Endothelial cell of umbilical vein (primary cell): ENCODE measurements around the gene RER1. TPM values are rescaled to one million over a fixed set of nuclear protein-coding genes. Genes with fewer than 3 reads are reported as not detected.

ENCODE experiments used
- BruUV-seq: library from RNA; stranded (reverse); fragments of 400-500 nt; replicated peaks from 2 replicates; lab custom pipeline; 2021; lab: Mats Ljungman, UMichigan
- CTCF ChIA-PET: fragments of 300-600, 350-600 bp; sonication (Branson Sonifier 250); formaldehyde crosslinking; loops from one replicate; lab custom pipeline; 2021; ENCODE audit warnings: antibody characterized with exemption, inconsistent platforms; lab: Charles Lee
- POLR2A ChIA-PET: fragments of 300-600, 350-600 bp; sonication (Branson Sonifier 250); formaldehyde crosslinking; loops from one replicate; lab custom pipeline; 2021; ENCODE audit warnings: antibody characterized with exemption, inconsistent platforms; lab: Charles Lee
- DNase-seq: peaks from one replicate; pipeline ENCODE4 v3.0.0-alpha.2; 2011; ENCODE audit warnings: low read depth, low spot score
- FAIRE-seq: peaks from 2 replicates; lab custom pipeline; 2011; peaks lifted over from hg19 to GRCh38; lab: Jason Lieb, UNC
- H2AFZ ChIP-seq: 2 replicates; pipeline ENCODE4 v1.6.0; 2012; ENCODE audit warnings: low read depth, low read length, control low read depth, inconsistent platforms
- H3K27ac ChIP-seq: 2 replicates; pipeline ENCODE4 v1.5.1; 2011; ENCODE audit warnings: low read depth, mild to moderate bottlenecking, control low read depth, low read length, moderate library complexity; ENCODE audit not compliant: insufficient read depth
- H3K27me3 ChIP-seq, 2 experiments: 2 replicates each; pipeline versions ENCODE4 v1.6.0 to v1.6.1; 2011; ENCODE audit warnings: low read length in 2 of 2, mixed read lengths in 1 of 2; ENCODE audit not compliant: control insufficient read depth in 2 of 2, insufficient read depth in 2 of 2
- H3K36me3 ChIP-seq, 2 experiments: 2 replicates in 1 of 2; 3 replicates in 1 of 2; pipeline ENCODE4 v1.5.1; 2011; ENCODE audit warnings: low read length in 2 of 2, mild to moderate bottlenecking in 1 of 2, moderate library complexity in 1 of 2; ENCODE audit not compliant: control insufficient read depth in 2 of 2, insufficient read depth in 2 of 2; ENCODE audit errors: extremely low read depth in 1 of 2
- H3K4me1 ChIP-seq: 3 replicates; pipeline ENCODE4 v1.5.1; 2011; ENCODE audit warnings: mild to moderate bottlenecking, low read length; ENCODE audit not compliant: control insufficient read depth, insufficient read depth; ENCODE audit errors: extremely low read depth
- H3K4me2 ChIP-seq: 2 replicates; pipeline ENCODE4 v1.6.1; 2011; ENCODE audit warnings: low read length, control low read depth, mixed read lengths; ENCODE audit not compliant: insufficient read depth
- H3K4me3 ChIP-seq, 3 experiments: fragments of 200-600 bp in 1 of 3; sonication (generic), shearing (Covaris generic) in 1 of 3; replicated peaks in 1 of 3; 2 replicates each; pipeline ENCODE4 v1.5.1; 2011 to 2016; ENCODE audit warnings: control low read depth in 3 of 3, low read length in 3 of 3, mild to moderate bottlenecking in 2 of 3, inconsistent platforms in 1 of 3, low read depth in 1 of 3, moderate library complexity in 1 of 3; ENCODE audit not compliant: insufficient read depth in 1 of 3
- H3K79me2 ChIP-seq: 2 replicates; pipeline ENCODE4 v1.6.0; 2012; ENCODE audit warnings: low read length, inconsistent platforms; ENCODE audit not compliant: control insufficient read depth, insufficient read depth
- H3K9ac ChIP-seq: replicated peaks from 2 replicates; pipeline ENCODE3; 2011; ENCODE audit warnings: low read length, control low read depth; ENCODE audit not compliant: insufficient read depth; ENCODE audit errors: extremely low read depth
- H3K9me1 ChIP-seq: replicated peaks from 3 replicates; pipeline ENCODE4 v1.6.0; 2011; ENCODE audit warnings: mild to moderate bottlenecking, low read length; ENCODE audit not compliant: control insufficient read depth, insufficient read depth; ENCODE audit errors: extremely low read depth
- H3K9me3 ChIP-seq: replicated peaks from 2 replicates; pipeline ENCODE4 v1.5.1; 2012; ENCODE audit warnings: low read length, inconsistent platforms; ENCODE audit not compliant: control insufficient read depth, insufficient read depth
- H4K20me1 ChIP-seq: replicated peaks from 2 replicates; pipeline ENCODE3; 2011; ENCODE audit warnings: mild to moderate bottlenecking, low read length; ENCODE audit not compliant: control insufficient read depth, insufficient read depth; ENCODE audit errors: extremely low read depth
- CTCF ChIP-seq, 2 donors: IDR thresholded peaks; 1 replicate in 1 of 2; 2 replicates in 1 of 2; pipeline ENCODE4 v1.5.1; 2011; ENCODE audit warnings: low read length in 2 of 2, mild to moderate bottlenecking in 2 of 2, moderate library complexity in 2 of 2, control low read depth in 1 of 2, inconsistent platforms in 1 of 2, low read depth in 1 of 2; ENCODE audit not compliant: insufficient read depth in 1 of 2; ENCODE audit errors: extremely low read depth in 1 of 2
- EZH2 ChIP-seq: IDR thresholded peaks from 2 replicates; pipeline ENCODE4 v1.6.1; 2012; ENCODE audit warnings: borderline replicate concordance, low read depth, mild to moderate bottlenecking, moderate library complexity, low read length, inconsistent platforms; ENCODE audit not compliant: severe bottlenecking
- FOS ChIP-seq: IDR thresholded peaks from 2 replicates; pipeline ENCODE4 v1.6.1; 2011; ENCODE audit warnings: mild to moderate bottlenecking, low read length, moderate library complexity, borderline replicate concordance; ENCODE audit not compliant: insufficient read depth
- GATA2 ChIP-seq: IDR thresholded peaks from 2 replicates; pipeline ENCODE4 v1.7.0; 2011; ENCODE audit warnings: low read depth, mild to moderate bottlenecking, moderate library complexity, mixed read lengths, low read length; ENCODE audit not compliant: insufficient read length, insufficient read depth
- JUN ChIP-seq: IDR thresholded peaks from 2 replicates; pipeline ENCODE4 v1.6.1; 2011; ENCODE audit warnings: borderline replicate concordance, low read depth; ENCODE audit not compliant: insufficient read length, insufficient read depth
- MYC ChIP-seq: IDR thresholded peaks from one replicate; pipeline ENCODE4 v1.6.1; 2011; ENCODE audit warnings: mild to moderate bottlenecking, low read depth, low read length
- POLR2A ChIP-seq: IDR thresholded peaks from 2 replicates; pipeline ENCODE4 v1.6.1; 2012; ENCODE audit warnings: low read depth, mild to moderate bottlenecking, control low read depth, low read length
- POLR2AphosphoS5 ChIP-seq: IDR thresholded peaks from 2 replicates; pipeline ENCODE4 v1.6.1; 2012; ENCODE audit warnings: low read depth, mild to moderate bottlenecking, control low read depth, low read length, moderate library complexity; ENCODE audit not compliant: insufficient read depth
- dilution Hi-C: fragments of 300-500 bp; cut with MboI; formaldehyde crosslinking; loops from one replicate; pipeline ENCODE4 v1.15.0; 2019; ENCODE audit warnings: low sequenced_read_pairs; ENCODE audit not compliant: extremely low pct_ligation_motif_present
- intact Hi-C: fragments of 100-400 bp; cut with micrococcal nuclease; formaldehyde crosslinking; loops from one replicate; pipeline ENCODE4 v1.10.0; 2022
- polyA plus RNA-seq, 4 experiments: library from polyadenylated mRNA; depleted of rRNA in 3 of 4; stranded (reverse) in 3 of 4; unstranded in 1 of 4; fragments of >200 nt; gene quantifications; 2 replicates each; pipeline versions ENCODE4 v1.2.1 to v1.2.3, GENCODE V29; 2011 to 2012; ENCODE audit warnings: missing spikeins in 1 of 4
- total RNA-seq: library from RNA; stranded (reverse); gene quantifications from 2 replicates; pipeline ENCODE4 v1.2.3, GENCODE V29; 2021
- TF ChIP-seq, protein P1 (sequence below): IDR thresholded peaks from 2 replicates; pipeline ENCODE4 v1.6.1; 2011; ENCODE audit not compliant: insufficient read depth, insufficient read length

The RER1 gene
- total and polyA plus RNA-seq, 2 donors (not counting 3 experiments of a cell fraction or from before 2014, with no cell fraction given): 179 to 292 TPM

GRCh38 chr1:2376261-2376741 lies 15.3 kb upstream of the RER1 start:
- POLR2A ChIA-PET: no interaction called here
- H3K4me3 ChIP-seq: no peak overlapping the region
- no TSS peak for BruUV-seq
- H3K27ac ChIP-seq: no peak overlapping the region
- CTCF ChIA-PET: interaction anchor here (1.0 to 3.2 kb wide), 2 partner anchors 181 to 202 kb away, joined by 3 to 16 read pairs; partner anchors contain the start of gene FAAP20
- FAIRE-seq (no peak), DNase-seq (no peak)
- TF ChIP-seq POLR2A: no peak
- TF ChIP-seq GATA2: no peak
- H3K4me1 ChIP-seq: no peaks in the 10 kb centered on the region
- intact Hi-C loops: no loop called here
- H3K36me3 ChIP-seq: no peaks in the 10 kb centered on the region
- no peak overlapping the region for H2AFZ ChIP-seq
- H3K4me2 ChIP-seq: no peak overlapping the region
- no peaks in the 10 kb centered on the region for H4K20me1 ChIP-seq
- H3K9ac ChIP-seq: no peak overlapping the region
- no peaks in the 10 kb centered on the region for H3K9me1 ChIP-seq
- H3K9me3 ChIP-seq: no peaks in the 10 kb centered on the region
- dilution Hi-C loops: loop anchor here (10.0 kb wide), 1 partner anchor 182 kb away; the partner anchor contains the start of gene FAAP20
- no peaks in the 10 kb centered on the region for H3K27me3 ChIP-seq
- no peaks in the 10 kb centered on the region for H3K79me2 ChIP-seq

- no peak for TF ChIP-seq JUN
- TF ChIP-seq POLR2A: no peak
- no peak for TF ChIP-seq EZH2
- TF ChIP-seq CTCF (IDR thresholded peaks at IDR 0.05; ENCODE audit: extremely low read depth in 1 of 2, insufficient read depth in 1 of 2, low read depth in 1 of 2, low read length in 2 of 2): no peak
- no peak for TF ChIP-seq POLR2AphosphoS5
- TF ChIP-seq FOS: no peak
- no peak for TF ChIP-seq MYC
- TF ChIP-seq GATA2: no peak
- TF ChIP-seq, protein P1, sequence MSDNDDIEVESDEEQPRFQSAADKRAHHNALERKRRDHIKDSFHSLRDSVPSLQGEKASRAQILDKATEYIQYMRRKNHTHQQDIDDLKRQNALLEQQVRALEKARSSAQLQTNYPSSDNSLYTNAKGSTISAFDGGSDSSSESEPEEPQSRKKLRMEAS: no peak
- dilution Hi-C loops: loop anchor here (10.0 kb wide), 1 partner anchor 182 kb away; the partner anchor contains the start of gene FAAP20
- H2AFZ ChIP-seq: no peak overlapping the region
These were observed 14.5 kb upstream of the RER1 start for GRCh38 chr1:2376931-2377672.

More at GRCh38 chr1:2376931-2377672, 14.5 kb upstream of the RER1 start:
- Histone ChIP-seq H3K4me3 (no peak overlapping the region), H3K9me1 (no peaks in the 10 kb centered on the region), H3K36me3 (no peaks in the 10 kb centered on the region), H3K4me1 (no peaks in the 10 kb centered on the region), H3K27ac (no peak overlapping the region), H3K79me2 (no peaks in the 10 kb centered on the region), H3K4me2 (no peak overlapping the region), H3K9me3 (no peaks in the 10 kb centered on the region), H3K9ac (no peak overlapping the region), H4K20me1 (no peaks in the 10 kb centered on the region), H3K27me3 (no peaks in the 10 kb centered on the region)
- POLR2A ChIA-PET: no interaction called here
- intact Hi-C loops: no loop called here
- DNase-seq (no peak), FAIRE-seq (no peak)
- BruUV-seq: no TSS peak
- CTCF ChIA-PET: interaction anchor here (2.9 to 3.2 kb wide), 2 partner anchors 65 to 182 kb away, joined by 7 to 16 read pairs; partner anchors contain the start of gene FAAP20
